Stimulated activated CD8-positive, alpha-beta memory T cell treated with anti-CD3 and anti-CD28 coated beads, Interleukin-4, amount 100 ng/mL, for 24 hours (primary cell): ENCODE data around the gene ABCA13.

Experiments
- DNase-seq: peaks from one replicate; pipeline ENCODE4 v3.0.0-alpha.2; 2020; ENCODE audit warnings: low read depth

The ABCA13 gene

DNA sequence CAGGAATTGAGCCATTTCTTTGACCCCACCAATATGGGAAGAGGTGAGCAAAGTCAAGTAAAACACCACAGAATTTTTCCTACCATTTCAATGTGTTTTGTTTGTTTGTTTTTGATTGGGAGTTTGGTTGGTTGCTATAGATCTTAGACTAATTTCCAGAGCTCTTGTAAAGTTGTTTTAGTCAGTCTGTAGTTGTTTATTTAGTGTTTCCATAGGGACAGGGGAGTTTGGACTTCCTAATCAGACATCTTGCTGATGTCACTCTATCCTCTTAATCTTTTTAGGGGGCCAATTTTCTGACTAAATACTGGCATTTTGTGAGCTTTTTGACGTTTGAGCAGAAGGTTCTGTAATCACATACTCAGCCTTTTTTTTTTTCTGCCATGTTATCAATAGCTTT, 266.9 kb downstream of the ABCA13 start:
- DNase-seq, result no peak

DNA sequence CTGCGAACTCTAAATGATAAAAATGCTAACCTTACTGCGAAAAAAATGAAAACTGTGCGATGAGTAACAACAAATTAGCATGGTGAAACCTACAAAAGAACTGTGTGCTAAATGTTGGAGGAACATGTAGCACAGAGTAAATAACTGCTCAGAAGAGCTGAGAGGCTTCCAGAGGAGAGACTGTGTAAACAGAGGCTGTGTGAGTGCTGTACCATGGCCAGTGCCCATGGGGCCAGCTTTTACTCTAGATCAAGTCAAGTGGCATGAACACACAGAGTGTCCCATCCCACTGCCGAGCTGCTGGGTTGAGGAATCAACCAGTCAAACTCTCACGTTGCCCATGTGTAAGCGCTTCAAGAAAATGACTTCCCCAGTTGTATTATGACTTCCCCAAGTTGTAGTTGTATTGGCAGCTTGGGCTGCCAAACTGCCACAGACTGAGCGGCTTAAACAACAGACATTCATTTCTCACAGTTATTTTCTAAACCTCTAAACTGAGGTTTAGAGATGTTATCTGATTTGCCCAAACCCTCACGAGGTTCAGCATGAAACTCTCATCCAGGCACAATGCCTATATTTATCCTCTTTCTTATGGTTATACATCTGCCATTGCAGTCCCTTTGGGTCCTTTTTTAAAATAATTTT, 270.7 kb downstream of the ABCA13 start:
- no peak for DNase-seq

DNA sequence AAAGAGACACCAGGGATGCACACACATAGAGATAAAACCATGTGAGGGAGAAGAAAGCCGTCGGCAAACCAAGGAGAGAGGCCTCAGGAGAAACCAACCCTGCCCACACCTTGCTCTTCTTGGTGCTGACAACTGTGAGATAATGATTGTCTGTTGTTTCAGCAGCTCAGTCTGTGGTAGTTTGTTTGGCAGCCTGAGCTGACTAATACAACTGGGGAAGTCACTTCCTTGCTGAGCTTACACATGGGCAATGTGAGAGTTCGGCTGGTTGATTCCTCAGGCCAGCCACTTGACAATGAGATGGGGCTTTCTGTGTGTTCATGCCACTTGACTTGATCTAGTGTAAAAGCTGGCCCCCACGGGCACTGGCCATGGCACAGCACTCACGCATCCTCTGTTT, 271.8 kb downstream of the ABCA13 start:
- no peak for DNase-seq

DNA sequence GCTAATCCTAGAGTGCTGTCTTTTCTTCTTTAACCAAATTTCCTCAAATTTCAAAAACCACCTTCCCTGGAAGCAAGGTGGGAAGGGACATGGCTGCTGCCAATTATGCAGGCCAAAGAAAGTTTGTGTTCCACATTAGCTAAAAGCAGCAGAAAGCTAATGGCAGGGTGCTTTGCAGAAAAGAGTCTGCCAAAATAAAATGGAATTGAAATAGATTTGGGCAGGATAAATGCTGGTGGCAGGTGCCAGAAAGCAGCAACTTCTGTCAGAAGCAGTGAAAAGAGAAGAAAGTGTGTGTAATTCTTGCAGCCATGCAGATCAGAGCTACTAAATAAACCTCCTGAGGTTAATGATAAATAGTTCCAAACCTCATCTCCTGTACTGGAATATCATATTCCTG, 275.5 kb downstream of the ABCA13 start:
- DNase-seq, result no peak

DNA sequence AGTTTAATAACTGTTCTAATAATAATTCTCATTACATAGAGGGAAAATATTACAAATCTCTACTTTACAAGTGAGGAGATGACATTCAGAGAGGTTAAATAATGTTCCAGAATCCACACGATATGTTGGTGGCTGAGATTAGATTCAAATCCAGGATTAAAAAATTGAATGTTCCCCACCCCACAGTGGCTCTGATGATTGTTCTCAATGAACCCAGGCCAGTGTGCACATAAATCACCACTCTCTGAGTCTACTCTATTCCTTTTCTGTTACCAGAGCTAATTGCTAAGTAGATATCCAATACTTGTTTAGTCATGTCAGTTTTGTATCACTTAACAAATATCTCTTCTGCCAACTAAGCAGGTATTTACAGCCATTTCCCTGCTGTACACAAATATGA, 281.0 kb downstream of the ABCA13 start:
- DNase-seq, result no peak

DNA sequence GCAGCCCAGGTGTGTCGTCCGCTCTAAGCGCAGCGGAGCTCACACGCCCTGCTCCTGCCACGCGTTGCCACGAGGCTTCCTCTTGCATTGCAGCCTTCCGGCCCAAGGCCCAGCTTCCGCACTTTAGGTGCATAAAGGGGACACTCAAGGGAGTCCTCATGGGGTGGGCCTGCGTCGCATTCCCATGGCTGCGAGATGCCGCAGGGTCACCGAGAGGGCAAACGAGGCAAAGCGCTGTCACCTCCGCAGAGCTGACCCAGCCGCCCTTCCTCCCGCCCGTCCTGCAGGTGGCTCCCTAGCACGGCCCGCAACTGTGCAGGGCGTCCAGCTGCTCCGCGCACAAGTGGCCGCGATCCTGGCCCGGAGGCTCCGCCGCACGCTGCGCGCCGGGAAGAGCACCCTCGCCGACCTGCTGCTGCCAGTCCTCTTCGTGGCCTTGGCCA, 283.5 kb downstream of the ABCA13 start:
- no peak for DNase-seq

DNA sequence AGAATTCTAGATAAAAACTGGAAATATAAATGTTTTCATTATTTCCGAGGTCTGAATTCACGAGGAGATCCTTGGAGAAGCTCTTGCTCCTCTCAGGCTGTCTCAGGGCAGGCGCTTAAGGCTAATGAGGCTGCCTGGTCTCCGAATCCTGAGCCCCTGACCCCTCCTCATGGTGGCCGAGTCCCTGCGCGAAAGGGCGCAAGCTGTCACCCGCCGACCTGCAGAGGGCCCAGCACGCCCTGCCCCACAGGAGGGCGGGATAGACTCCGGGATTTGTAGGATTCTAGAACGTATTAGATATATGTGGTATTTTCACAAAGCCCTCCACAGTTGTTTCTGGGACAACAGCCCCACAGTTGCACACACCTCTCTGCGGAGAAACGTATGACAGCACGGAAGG, 284.1 kb downstream of the ABCA13 start:
- DNase-seq, result no peak

DNA sequence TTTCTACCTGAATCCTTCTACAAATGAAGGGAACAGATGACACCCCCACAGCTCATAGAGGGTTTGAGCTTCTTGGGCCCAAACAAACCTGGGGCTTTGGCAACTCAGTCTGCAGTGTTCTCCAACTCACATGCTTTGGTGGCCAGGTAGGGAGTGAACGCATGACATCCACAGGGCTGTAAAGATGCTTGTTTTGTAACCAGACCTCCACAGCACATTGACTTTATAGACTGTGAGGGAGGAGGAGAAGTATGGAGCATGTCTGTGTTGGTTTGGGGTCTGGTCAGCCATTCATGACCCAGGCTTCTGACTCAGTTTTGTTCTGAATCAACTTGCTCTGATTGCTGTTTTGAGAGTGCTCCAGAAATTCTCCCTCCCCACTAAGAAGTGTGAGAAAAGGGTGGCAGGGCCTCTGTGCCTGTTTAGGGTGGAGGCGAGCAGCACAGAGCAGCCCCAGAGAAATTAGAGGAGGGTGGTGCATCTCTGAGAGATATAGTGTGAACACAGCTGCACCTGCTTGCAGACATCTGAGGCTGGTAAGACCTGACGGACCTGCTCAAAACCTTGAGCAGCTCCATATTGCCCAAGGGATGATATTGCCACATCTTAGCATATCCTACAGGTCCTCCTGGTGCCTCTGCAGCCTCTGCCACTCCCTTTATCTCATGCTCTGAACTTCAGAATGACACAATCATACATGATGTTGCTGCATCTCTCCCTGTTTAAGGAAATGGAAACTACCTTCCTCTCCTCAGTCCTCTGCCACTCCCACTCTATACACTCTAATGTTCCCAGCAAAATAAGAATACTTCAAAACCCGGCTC, 287.7 kb downstream of the ABCA13 start:
- DNase-seq, result no peak

DNA sequence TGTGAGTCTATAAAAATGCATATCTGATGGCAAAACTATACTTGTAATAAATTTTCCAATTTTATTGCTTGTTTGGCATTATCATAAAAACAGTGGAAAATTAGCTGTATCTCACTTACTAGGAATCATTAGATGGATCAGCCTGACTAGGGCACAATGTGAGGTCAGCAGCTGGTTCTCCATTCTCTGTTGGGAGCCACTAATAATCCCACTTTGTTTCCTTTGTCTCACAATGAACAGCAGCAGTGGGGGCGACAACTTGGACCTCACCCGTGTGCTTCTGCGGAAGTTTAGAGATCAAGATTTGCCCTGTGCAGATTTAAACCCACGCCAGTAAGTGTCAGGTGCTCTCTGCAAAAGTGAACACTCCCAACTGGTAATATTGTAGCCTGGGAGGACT, 295.5 kb downstream of the ABCA13 start:
- DNase-seq, result no peak

DNA sequence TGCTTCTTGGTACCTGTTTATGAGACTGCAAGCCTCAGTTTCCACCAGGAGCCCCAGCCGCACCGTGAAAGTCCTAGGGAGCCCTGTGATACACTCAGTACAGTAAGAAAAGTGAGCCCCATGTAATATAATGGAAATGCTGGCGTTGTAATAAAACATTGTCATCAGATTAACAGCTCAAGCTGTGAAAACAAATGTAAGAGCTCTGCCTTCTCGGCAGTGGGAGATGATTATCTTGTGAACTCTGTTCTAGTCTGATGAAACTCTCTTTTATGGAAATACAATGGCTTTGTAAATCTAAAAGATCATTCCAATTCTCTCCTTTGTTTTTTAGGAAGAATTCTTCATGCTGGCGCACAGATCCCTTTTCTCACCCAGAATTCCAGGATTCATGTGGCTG, 299.9 kb downstream of the ABCA13 start:
- no peak for DNase-seq

DNA sequence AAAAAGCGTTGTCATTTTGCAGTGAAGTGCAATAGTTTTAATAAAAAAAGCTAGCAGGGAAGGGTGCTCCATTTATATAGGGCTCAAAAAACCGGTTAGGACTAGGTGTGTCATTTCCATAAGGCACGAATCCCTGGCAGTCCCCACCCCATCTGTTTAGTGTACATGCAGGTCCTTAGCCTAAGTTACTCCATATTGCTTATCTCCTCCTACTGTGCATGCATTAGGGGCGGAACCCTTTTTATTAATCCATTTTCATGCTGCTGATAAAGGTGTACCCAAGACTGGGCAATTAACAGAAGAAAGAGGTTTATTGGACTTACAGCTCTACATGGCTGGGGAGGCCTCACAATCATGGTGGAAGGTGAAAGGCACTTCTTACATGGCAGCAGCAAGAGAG, 301.4 kb downstream of the ABCA13 start:
- DNase-seq, result no peak

DNA sequence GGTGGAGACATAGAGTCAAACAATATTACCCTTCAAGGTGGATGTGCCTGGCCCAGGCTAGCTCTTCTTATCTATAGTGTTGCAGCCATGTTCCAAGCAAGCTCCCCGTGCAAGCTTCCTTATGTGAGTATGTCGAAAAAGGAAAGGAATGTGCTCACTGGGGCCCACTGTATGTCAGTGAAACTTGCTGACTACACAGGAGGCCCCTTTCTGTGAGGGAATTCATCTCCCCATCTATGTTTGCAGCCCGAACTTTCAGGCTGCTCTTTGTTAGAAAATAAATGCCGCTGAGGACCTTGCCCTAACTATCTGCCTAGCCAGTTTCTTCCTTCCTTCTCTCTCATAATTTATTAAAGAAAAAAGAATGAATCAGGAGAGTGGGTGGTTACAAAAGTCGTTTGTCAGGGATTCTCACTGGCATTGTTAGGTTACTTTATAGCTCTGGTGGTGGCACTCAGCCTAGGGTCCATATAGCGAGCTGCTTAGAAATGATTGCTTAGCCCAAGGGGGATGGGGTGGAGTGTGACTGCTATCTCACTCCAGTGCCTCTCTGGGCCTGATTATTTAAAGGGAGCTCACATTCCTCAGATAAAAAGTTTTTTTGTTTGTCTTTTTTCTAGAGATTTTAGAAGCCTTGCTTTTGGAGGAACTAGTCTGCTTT, 302.1 kb downstream of the ABCA13 start:
- DNase-seq, result no peak

DNA sequence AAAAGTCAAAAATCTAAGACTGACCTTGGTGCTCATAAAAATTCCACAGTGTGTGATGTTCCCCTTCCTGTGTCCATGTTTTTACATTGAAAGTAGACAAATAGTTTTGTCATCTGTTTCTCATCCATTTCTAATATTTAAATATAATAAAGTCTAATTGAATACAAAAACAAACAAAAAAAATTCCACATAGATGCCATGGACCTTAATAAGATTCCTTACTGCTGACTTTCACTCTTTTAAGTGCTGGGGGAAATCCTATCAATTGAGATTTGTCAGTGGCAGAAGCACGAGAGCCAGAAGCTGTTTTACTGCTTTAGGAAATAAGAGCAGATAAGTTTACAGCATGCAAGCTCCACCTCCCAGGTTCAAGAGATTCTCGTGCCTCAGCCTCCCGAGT, 310.0 kb downstream of the ABCA13 start:
- DNase-seq, result no peak

DNA sequence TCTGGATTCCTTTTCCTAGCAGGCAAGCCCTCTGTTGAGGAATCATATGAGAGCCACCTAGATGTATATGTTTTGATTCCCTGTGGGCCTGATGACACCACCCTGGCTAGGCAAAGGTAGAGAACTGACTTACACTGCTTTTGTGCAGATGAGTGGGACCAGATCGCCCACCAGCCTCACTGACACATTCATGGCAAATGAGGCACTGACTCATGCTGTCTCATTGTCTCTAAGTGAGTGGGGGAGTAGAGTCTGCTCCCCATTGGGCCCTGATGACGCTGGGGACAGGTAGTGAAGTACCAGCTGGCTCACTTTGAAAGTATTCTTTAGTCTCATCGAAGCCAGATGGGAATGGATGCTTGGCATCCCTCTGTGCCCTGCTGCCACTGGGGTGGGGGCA, 326.3 kb downstream of the ABCA13 start:
- DNase-seq, result no peak

DNA sequence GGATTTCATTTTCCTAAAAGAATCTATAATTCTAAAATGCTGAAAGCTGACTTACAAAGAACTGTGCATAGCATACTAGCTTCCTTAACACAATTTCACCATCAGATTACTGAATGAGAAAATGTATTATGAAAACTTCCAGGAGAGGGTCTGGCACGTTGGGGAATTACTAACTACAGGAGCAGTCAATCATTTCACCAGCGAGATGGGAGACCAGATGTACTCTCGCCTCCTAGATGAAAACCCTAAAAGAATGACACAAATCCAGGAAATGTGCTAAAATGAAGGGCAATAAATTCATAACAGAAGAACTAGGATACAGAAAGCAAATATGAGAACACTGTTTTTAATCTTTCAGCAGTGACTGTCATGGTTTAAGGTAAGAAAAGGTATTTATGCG, 330.8 kb downstream of the ABCA13 start:
- no peak for DNase-seq

DNA sequence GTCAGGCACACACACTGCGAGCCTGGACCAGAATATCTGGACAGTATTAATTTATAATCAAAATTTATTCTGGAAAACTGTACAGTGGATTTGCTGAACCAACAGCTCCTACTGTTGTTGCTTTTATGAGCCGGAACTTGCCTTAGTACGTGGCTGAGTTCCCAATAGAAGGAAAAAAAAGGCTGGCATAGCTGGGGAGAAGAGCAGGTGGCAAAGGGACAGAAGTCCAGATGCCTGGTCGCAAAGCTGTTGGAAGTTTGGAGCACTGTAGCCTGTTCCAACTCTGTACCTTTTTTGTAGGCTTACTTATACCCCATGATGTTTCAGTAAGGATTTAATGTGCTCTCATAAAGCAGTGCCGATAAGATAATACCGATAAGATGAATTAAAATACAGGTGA, 333.8 kb downstream of the ABCA13 start:
- DNase-seq, result no peak

DNA sequence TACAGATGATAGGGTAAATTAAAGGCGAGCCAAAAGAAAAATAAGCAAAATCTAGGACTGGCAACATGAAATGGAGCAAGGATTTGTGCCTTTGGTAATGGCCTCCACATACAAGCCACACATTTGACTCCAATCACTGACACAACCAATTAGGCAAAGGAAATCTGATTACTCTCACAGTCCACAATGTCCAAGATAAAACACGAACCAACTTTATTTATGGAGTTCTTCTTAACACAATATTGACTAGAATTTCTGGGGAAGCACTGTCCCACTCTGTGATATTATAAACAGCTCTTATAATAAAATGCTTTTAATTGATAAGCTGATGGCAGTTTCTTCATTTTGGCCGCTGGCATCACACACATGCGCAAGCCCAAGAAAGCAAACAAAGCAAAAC, 334.2 kb downstream of the ABCA13 start:
- no peak for DNase-seq

DNA sequence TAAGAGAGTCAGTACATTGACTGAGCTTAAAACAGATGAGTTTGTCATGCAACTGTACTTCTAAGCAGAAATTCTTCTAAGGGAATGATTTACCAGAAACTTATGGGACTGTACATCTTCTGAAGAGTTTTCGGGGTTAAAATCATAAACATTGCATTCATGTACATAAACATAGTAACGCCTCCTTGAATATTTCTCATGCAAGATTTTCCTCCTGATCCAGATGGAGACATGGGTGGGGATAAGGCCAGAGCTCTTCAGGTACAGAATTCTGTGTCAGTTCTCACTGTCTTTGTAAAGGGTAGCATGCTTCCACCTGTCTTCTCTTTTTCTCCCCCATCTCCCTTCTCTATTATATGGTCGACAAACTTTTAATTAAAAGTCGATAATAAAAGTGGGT, 335.3 kb downstream of the ABCA13 start:
- DNase-seq, result no peak

DNA sequence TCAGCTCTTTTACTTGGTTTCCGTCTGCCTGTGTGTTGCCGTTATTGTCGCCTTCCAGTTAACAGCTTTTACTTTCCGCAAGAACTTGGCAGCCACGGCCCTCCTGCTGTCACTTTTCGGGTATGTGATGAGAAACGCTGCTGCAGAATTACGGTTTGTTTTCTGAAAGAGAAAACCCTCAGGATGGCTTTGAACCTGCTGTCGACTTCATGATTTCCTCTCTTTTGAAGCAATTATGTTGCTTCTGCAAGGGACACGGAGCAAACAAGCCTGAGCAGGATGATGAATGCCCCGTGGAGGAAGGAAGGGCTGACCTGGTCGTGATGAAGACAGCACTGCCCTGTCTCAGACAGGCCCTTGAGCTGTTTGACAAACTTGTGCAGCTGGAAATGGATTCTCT, 339.8 kb downstream of the ABCA13 start:
- DNase-seq, result no peak

DNA sequence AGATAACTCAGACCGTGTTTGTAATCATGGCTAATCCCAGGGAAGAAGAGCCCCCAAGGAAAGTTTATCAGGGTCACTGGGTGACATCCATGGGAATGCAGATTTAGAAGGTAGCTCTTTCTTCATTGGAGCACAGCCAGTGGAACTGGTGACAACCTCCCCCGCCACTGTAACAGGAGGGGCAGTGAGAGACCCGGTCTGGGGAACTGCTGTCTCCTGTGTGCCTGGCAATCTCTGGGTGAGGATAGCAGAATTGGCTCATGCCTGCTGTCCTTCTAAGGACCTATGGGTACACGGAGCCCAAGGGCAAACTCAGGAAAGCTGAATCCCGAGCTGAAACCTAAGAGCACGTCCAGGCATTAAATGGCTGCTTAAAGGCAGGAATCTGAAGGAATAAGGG, 341.6 kb downstream of the ABCA13 start:
- DNase-seq, result no peak

DNA sequence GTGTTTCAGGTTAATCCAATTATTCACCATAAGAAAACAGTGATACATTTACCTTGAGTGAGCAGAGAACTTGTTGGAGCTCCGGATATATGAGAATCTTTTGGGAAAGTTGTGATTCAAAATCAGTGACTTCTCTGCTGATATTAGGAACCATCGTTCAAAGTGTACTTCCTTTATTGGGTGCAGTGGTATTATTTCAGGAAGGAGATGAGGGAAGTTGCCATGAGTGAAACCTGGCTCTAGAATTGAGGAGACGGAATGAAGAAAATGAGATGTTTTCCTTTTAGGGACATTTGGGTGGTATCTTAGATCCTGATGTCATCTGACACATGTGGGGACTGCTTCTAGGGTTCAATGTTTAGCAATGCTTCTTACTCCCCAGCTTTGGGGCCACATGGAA, 343.9 kb downstream of the ABCA13 start:
- DNase-seq, result no peak

DNA sequence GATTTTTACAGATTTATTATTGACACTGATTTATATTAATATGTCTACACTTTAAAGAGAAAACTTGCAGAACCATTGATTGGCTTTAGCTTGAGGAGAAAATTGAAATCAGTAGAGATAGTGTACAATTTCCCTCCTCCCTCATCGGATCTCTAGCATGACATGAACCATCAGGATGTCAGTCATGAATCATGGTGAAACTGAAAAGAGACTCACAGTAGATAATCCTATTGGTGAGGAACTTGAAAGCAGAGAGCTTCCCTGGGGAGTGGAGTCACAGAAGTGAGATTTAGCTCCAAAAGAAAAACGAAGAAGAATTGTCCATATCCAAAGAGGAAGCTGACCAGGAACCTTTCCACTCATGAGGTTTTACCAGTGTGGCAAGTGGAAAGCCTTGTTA, 346.8 kb downstream of the ABCA13 start:
- no peak for DNase-seq

DNA sequence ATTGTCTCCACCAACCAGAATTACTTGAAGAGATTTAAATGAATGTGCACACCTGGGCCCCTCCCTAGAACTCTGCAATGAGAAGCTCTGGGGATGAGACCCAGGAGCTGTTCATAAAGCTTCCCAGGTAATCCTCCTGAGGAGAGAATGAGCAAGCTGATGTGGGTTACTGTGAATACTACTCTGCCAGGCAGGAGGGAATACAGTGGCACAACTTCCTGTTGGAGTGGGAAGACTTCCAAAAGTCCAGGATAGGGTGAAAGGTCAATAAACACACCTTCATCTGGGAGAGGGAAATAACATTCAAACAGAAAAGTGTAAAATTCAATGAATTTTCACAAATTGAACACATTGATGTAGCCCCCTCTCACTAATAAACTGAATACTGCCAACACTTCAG, 351.4 kb downstream of the ABCA13 start:
- no peak for DNase-seq
